HG02870 (cell line): Measurements from ENCODE around the gene ANO10.
"Not testable (repeated sequence)": the region's sequence is repeated elsewhere in the genome, so short reads cannot be mapped to it uniquely, and the experiment has no call there.

Experiments
- ATAC-seq: cut with Tn5 transposase; IDR thresholded peaks from one replicate; pipeline ENCODE4 v1.9.1; 2021; ENCODE audit warnings: mild to moderate bottlenecking, moderate library complexity; ENCODE audit not compliant: unreplicated experiment

ANO10 gene

GRCh38 chr3:43478839-43479238, 143.0 kb downstream of the ANO10 start:
- not testable (repeated sequence) for ATAC-seq

- ATAC-seq, result no peak
Observed at GRCh38 chr3:43478118-43478785, 143.6 kb downstream of the ANO10 start.

GRCh38 chr3:43477600-43477999, 144.2 kb downstream of the ANO10 start:
- ATAC-seq, result no peak

GRCh38 chr3:43473737-43474136, 148.1 kb downstream of the ANO10 start:
- no peak for ATAC-seq

- ATAC-seq, result no peak
Observed at GRCh38 chr3:43473244-43473643, 148.6 kb downstream of the ANO10 start.

GRCh38 chr3:43468133-43468532, 153.7 kb downstream of the ANO10 start:
- ATAC-seq, result no peak

- ATAC-seq, result no peak
Observed at GRCh38 chr3:43465109-43465508, 156.7 kb downstream of the ANO10 start.

GRCh38 chr3:43462566-43462965, 159.2 kb downstream of the ANO10 start:
- not testable (repeated sequence) for ATAC-seq

- ATAC-seq, result no peak
Observed at GRCh38 chr3:43461345-43461744, 160.5 kb downstream of the ANO10 start.

GRCh38 chr3:43457038-43457437, 164.8 kb downstream of the ANO10 start:
- not testable (repeated sequence) for ATAC-seq

- no peak for ATAC-seq
Observed at GRCh38 chr3:43455233-43455632, 166.6 kb downstream of the ANO10 start.

GRCh38 chr3:43453981-43454380, 167.8 kb downstream of the ANO10 start:
- no peak for ATAC-seq

GRCh38 chr3:43451670-43452254, 170.0 kb downstream of the ANO10 start:
- no peak for ATAC-seq

- no peak for ATAC-seq
Observed at GRCh38 chr3:43448098-43448497, 173.7 kb downstream of the ANO10 start.

GRCh38 chr3:43445820-43446219, 176.0 kb downstream of the ANO10 start:
- no peak for ATAC-seq

GRCh38 chr3:43442872-43443395, 178.9 kb downstream of the ANO10 start:
- no peak for ATAC-seq

GRCh38 chr3:43436507-43437140, 185.2 kb downstream of the ANO10 start:
- ATAC-seq, result no peak

GRCh38 chr3:43435706-43436105, 186.1 kb downstream of the ANO10 start:
- no peak for ATAC-seq

- no peak for ATAC-seq
Observed at GRCh38 chr3:43434431-43434830, 187.4 kb downstream of the ANO10 start.

GRCh38 chr3:43432462-43432861, 189.3 kb downstream of the ANO10 start:
- ATAC-seq, result no peak

GRCh38 chr3:43426388-43426787, 195.4 kb downstream of the ANO10 start:
- ATAC-seq, result no peak

- no peak for ATAC-seq
Observed at GRCh38 chr3:43425829-43426228, 196.0 kb downstream of the ANO10 start.
